GM15510 (cell line): ENCODE data around the gene SPDEF.

Experiments used
- POLR2A ChIP-seq: IDR thresholded peaks from 3 replicates; pipeline ENCODE4 v1.6.1; 2011; ENCODE audit warnings: borderline replicate concordance; ENCODE audit not compliant: insufficient read length; ENCODE audit errors: extremely low read depth

SPDEF gene

GRCh38 chr6:34556031-34556471 is at the start of gene SPDEF:
Gene SPDEF, minus strand, starts transcription at chr6:34556329. Its CDS starts 11,874 bp downstream, at chr6:34544455.
- TF ChIP-seq POLR2A: no peak

- no peak for TF ChIP-seq POLR2A
These were observed 47.6 kb upstream of the SPDEF start for GRCh38 chr6:34603707-34604106.

- TF ChIP-seq POLR2A: no peak
These were observed 46.4 kb upstream of the SPDEF start for GRCh38 chr6:34602318-34603111.

GRCh38 chr6:34601706-34602105 is 45.6 kb upstream of the SPDEF start:
- no peak for TF ChIP-seq POLR2A

GRCh38 chr6:34600796-34601195 is 44.7 kb upstream of the SPDEF start:
- no peak for TF ChIP-seq POLR2A

- TF ChIP-seq POLR2A: no peak
These were observed 44.0 kb upstream of the SPDEF start for GRCh38 chr6:34600101-34600500.

GRCh38 chr6:34598712-34599111 is 42.6 kb upstream of the SPDEF start:
- no peak for TF ChIP-seq POLR2A

- no peak for TF ChIP-seq POLR2A
These were observed 41.6 kb upstream of the SPDEF start for GRCh38 chr6:34597605-34598353.

GRCh38 chr6:34596798-34597197 is 40.7 kb upstream of the SPDEF start:
- no peak for TF ChIP-seq POLR2A

- TF ChIP-seq POLR2A: no peak
These were observed 39.4 kb upstream of the SPDEF start for GRCh38 chr6:34595332-34596184.

- no peak for TF ChIP-seq POLR2A
These were observed 37.6 kb upstream of the SPDEF start for GRCh38 chr6:34593701-34594100.

- TF ChIP-seq POLR2A: no peak
These were observed 36.3 kb upstream of the SPDEF start for GRCh38 chr6:34592208-34592952.

- TF ChIP-seq POLR2A: no peak
These were observed 33.6 kb upstream of the SPDEF start for GRCh38 chr6:34589691-34590090.

GRCh38 chr6:34589140-34589539 is 33.0 kb upstream of the SPDEF start:
- TF ChIP-seq POLR2A: no peak
